Esophagus muscularis mucosa (tissue), 4 donors: ENCODE data around the gene CAGE1. TPM values are rescaled to one million over a fixed set of nuclear protein-coding genes. Genes with fewer than 3 reads are reported as not detected.

ENCODE experiments used
- DNase-seq: peaks from one replicate; pipeline ENCODE4 v3.0.0-alpha.2; 2017; ENCODE audit errors: extremely low spot score
- H3K27ac ChIP-seq, 4 donors: fragments of 200-600 bp; sonication (generic); replicated peaks in 1 of 4; 1 replicate in 3 of 4; 2 replicates in 1 of 4; pipeline ENCODE4 v1.5.1; 2016 to 2019; ENCODE audit warnings: mild to moderate bottlenecking in 1 of 4
- H3K27me3 ChIP-seq, 4 donors: fragments of 200-600 bp; sonication (generic); one replicate each; pipeline versions ENCODE4 v1.5.1 to v1.6.0; 2016 to 2019
- H3K36me3 ChIP-seq, 4 donors: fragments of 200-600 bp; sonication (generic); one replicate each; pipeline ENCODE4 v1.5.1; 2016 to 2019
- H3K4me1 ChIP-seq, 4 donors: fragments of 200-600 bp; sonication (generic); one replicate each; pipeline ENCODE4 v1.5.1; 2016 to 2019
- H3K4me3 ChIP-seq, 4 donors: fragments of 200-600 bp; sonication (generic); 1 replicate in 2 of 4; 2 replicates in 2 of 4; pipeline ENCODE4 v1.5.1; 2016 to 2019; ENCODE audit warnings: mild to moderate bottlenecking in 4 of 4, moderate library complexity in 1 of 4
- H3K9me3 ChIP-seq, 4 donors: fragments of 200-600 bp; sonication (generic); 1 replicate in 3 of 4; 2 replicates in 1 of 4; pipeline ENCODE4 v1.5.1; 2016 to 2019
- EP300 ChIP-seq: sonication (generic); formaldehyde crosslinking; IDR thresholded peaks from one replicate; pipeline ENCODE4 v1.6.1; 2017; ENCODE audit warnings: antibody characterized with exemption
- POLR2A ChIP-seq: fragments of 450-650 bp; IDR thresholded peaks from one replicate; pipeline ENCODE4 v1.6.1; 2017; ENCODE audit warnings: antibody characterized with exemption, moderate library complexity, mild to moderate bottlenecking, low read depth
- POLR2AphosphoS5 ChIP-seq, 2 donors: sonication (generic); formaldehyde crosslinking; IDR thresholded peaks; one replicate each; pipeline ENCODE4 v1.6.1; 2017; ENCODE audit warnings: antibody characterized with exemption in 2 of 2
- WGBS: methylation state at CpG from one replicate; pipeline ENCODE4 v1.1.5; 2018; 5-methylcytosine and 5-hydroxymethylcytosine counted together
- intact Hi-C: fragments of 100-400 bp; cut with DNase I; formaldehyde crosslinking; loops from one replicate; pipeline ENCODE4 v1.15.1; 2023
- total RNA-seq, 4 donors: library from RNA; depleted of rRNA; stranded (reverse); fragments of >200 nt; gene quantifications; one replicate each; pipeline versions ENCODE4 v1.1.0 to v1.2.1, GENCODE V29; 2016
- TF ChIP-seq, protein P1 (sequence below), 3 experiments: fragments of 200-600 bp in 2 of 3; fragments of 450-650 bp in 1 of 3; sonication (generic) in 2 of 3; IDR thresholded peaks; one replicate each; pipeline ENCODE4 v1.5.1; 2017 to 2019; ENCODE audit warnings: antibody characterized with exemption in 3 of 3, mild to moderate bottlenecking in 2 of 3, moderate library complexity in 1 of 3

The CAGE1 gene
- total RNA-seq, 4 donors from 2014 or later = not detected

GRCh38 chr6:7298113-7298512, 91.4 kb downstream of the CAGE1 start:
- Histone ChIP-seq H3K27ac (no peak overlapping the region), H3K9me3 (no peaks in the 10 kb centered on the region), H3K4me3 (no peak overlapping the region), H3K36me3 (peaks cover 48 to 99% (median 85%) of the 10 kb centered on the region in 4 donors), H3K27me3 (no peaks in the 10 kb centered on the region), H3K4me1 (no peaks in the 10 kb centered on the region)
- TF ChIP-seq, protein P1, sequence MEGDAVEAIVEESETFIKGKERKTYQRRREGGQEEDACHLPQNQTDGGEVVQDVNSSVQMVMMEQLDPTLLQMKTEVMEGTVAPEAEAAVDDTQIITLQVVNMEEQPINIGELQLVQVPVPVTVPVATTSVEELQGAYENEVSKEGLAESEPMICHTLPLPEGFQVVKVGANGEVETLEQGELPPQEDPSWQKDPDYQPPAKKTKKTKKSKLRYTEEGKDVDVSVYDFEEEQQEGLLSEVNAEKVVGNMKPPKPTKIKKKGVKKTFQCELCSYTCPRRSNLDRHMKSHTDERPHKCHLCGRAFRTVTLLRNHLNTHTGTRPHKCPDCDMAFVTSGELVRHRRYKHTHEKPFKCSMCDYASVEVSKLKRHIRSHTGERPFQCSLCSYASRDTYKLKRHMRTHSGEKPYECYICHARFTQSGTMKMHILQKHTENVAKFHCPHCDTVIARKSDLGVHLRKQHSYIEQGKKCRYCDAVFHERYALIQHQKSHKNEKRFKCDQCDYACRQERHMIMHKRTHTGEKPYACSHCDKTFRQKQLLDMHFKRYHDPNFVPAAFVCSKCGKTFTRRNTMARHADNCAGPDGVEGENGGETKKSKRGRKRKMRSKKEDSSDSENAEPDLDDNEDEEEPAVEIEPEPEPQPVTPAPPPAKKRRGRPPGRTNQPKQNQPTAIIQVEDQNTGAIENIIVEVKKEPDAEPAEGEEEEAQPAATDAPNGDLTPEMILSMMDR (IDR thresholded peaks at IDR 0.05) = no peak
- TF ChIP-seq POLR2A = no peak
- TF ChIP-seq EP300 = no peak
- no peak for TF ChIP-seq POLR2AphosphoS5 (IDR thresholded peaks at IDR 0.05)
- DNase-seq = no peak
- WGBS = 85% methylated on average over 1 of the region's 1 CpG
- intact Hi-C loops = no loop called here

GRCh38 chr6:7296602-7297001, 92.9 kb downstream of the CAGE1 start:
- Histone ChIP-seq H3K4me3 (no peak overlapping the region), H3K9me3 (no peaks in the 10 kb centered on the region), H3K36me3 (peaks cover 33 to 99% (median 80%) of the 10 kb centered on the region in 4 donors), H3K27me3 (no peaks in the 10 kb centered on the region), H3K27ac (no peak overlapping the region), H3K4me1 (no peaks in the 10 kb centered on the region)
- DNase-seq = no peak
- TF ChIP-seq POLR2A = no peak
- TF ChIP-seq, protein P1 (IDR thresholded peaks at IDR 0.05) = no peak
- no peak for TF ChIP-seq EP300
- TF ChIP-seq POLR2AphosphoS5 (IDR thresholded peaks at IDR 0.05) = no peak
- intact Hi-C loops = no loop called here
- WGBS = 79% methylated on average over 2 of the region's 2 CpGs

- Histone ChIP-seq H3K27ac (no peak overlapping the region), H3K4me3 (no peak overlapping the region), H3K27me3 (no peaks in the 10 kb centered on the region), H3K4me1 (no peaks in the 10 kb centered on the region), H3K9me3 (no peaks in the 10 kb centered on the region), H3K36me3 (peaks cover 26 to 99% (median 80%) of the 10 kb centered on the region in 4 donors)
- TF ChIP-seq EP300 = no peak
- no peak for TF ChIP-seq POLR2A
- TF ChIP-seq, protein P1 (IDR thresholded peaks at IDR 0.05) = no peak
- no peak for TF ChIP-seq POLR2AphosphoS5 (IDR thresholded peaks at IDR 0.05)
- DNase-seq = no peak
- intact Hi-C loops = no loop called here
- WGBS = 94% methylated on average over 3 of the region's 3 CpGs
Measured at GRCh38 chr6:7295916-7296315, 93.6 kb downstream of the CAGE1 start.

DNA sequence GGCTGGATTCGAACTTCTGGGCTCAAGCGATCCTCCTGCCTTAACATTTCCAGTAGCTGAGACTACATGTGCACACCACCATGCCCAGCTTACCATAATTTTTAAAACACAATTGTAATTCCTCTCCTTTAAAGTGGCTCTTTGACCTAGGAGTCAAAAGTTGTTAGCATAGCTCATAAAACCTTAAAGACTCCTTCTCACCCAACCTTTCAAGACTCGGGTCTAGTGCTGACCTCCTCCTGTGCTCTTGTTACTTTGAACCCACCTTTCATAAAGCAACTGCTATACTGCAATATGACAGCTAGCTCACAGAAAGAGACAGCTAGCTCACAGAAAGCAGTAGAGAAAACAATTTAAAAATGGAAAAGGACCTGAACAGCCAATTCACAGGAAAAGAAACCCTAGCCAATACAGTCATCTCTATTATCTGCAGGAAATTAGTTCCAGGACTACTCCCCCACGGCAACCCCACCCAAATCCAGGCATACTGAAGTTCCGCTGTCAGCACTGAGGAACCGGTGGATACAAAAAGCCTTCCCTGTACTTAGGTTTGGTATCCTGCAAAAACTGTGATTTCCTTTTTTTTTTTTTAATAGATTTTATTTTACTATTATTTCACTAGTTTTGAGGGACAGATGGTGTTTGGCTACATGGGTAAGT, 96.8 kb downstream of the CAGE1 start:
- intact Hi-C loops = no loop called here
- H3K27me3 ChIP-seq = no peaks in the 10 kb centered on the region
- peaks cover 22 to 98% (median 76%) of the 10 kb centered on the region in 4 donors for H3K36me3 ChIP-seq
- no peaks in the 10 kb centered on the region for H3K9me3 ChIP-seq
- no peak overlapping the region for H3K4me3 ChIP-seq
- TF ChIP-seq EP300 (no peak), POLR2AphosphoS5 (IDR thresholded peaks at IDR 0.05) (no peak), POLR2A (no peak)
- TF ChIP-seq, protein P1 (IDR thresholded peaks at IDR 0.05) = no peak
- H3K27ac ChIP-seq = no peak overlapping the region
- H3K4me1 ChIP-seq = no peaks in the 10 kb centered on the region
- WGBS = 92% methylated on average over 6 of the region's 6 CpGs
- DNase-seq = no peak

DNA sequence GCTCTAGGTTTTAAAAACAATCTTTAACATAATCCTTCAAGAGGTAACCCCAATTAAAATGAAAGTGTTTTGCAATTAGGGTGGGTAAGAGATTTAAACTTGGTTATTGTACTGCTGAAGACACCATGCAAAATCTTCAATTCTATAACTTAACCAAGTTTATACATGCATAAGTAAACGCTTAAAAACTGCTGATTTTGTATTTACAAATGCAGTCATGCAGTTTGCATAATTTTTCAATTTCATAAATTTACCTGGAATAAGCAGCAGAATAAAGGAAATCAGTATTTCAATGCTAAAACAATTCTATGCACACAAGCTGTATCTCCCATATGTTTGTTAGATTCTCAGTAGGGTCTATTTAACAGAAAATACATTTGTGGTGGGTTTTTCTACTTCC, 99.5 kb downstream of the CAGE1 start:
- no peak for DNase-seq
- Histone ChIP-seq H3K4me3 (no peak overlapping the region), H3K27me3 (no peaks in the 10 kb centered on the region), H3K36me3 (peaks cover 30 to 96% (median 68%) of the 10 kb centered on the region in 4 donors), H3K9me3 (no peaks in the 10 kb centered on the region), H3K27ac (no peak overlapping the region), H3K4me1 (no peaks in the 10 kb centered on the region)
- intact Hi-C loops = no loop called here
- TF ChIP-seq, protein P1 (IDR thresholded peaks at IDR 0.05) = no peak
- no peak for TF ChIP-seq POLR2A
- no peak for TF ChIP-seq EP300
- TF ChIP-seq POLR2AphosphoS5 (IDR thresholded peaks at IDR 0.05) = no peak
- WGBS = 94% methylated on average over 1 of the region's 1 CpG
